BE2C (cell line): Measurements from ENCODE around the gene LY6G5B.

Experiments used
- DNase-seq: peaks from one replicate; pipeline ENCODE4 v3.0.0-alpha.2; 2020
- H3K27me3 ChIP-seq: fragments of 250-450 bp; sonication (Bioruptor Pico); 2 replicates; pipeline ENCODE4 v1.5.1; 2020; ENCODE audit warnings: mild to moderate bottlenecking
- H3K36me3 ChIP-seq: fragments of 250-450 bp; sonication (Bioruptor Pico); 2 replicates; pipeline ENCODE4 v1.5.1; 2020; ENCODE audit warnings: mild to moderate bottlenecking
- H3K4me1 ChIP-seq: fragments of 250-450 bp; sonication (Bioruptor Pico); 2 replicates; pipeline ENCODE4 v1.5.1; 2020
- H3K4me3 ChIP-seq: 2 replicates; pipeline ENCODE4 v1.5.1; 2011; ENCODE audit warnings: low read depth, low read length
- H3K9me3 ChIP-seq: fragments of 250-450 bp; sonication (Bioruptor Pico); 2 replicates; pipeline ENCODE4 v1.5.1; 2020
- CTCF ChIP-seq: IDR thresholded peaks from 2 replicates; pipeline ENCODE4 v1.5.1; 2012; ENCODE audit warnings: mild to moderate bottlenecking, low read depth, low read length

The LY6G5B gene

GRCh38 chr6:31636698-31637596 lies 32.8 kb upstream of the LY6G5B start:
- Histone ChIP-seq H3K4me3 (no peak overlapping the region), H3K27me3 (no peaks in the 10 kb centered on the region), H3K9me3 (no peaks in the 10 kb centered on the region), H3K4me1 (no peaks in the 10 kb centered on the region), H3K36me3 (peaks cover 96% of the 10 kb centered on the region)
- no peak for TF ChIP-seq CTCF
- DNase-seq = no peak

GRCh38 chr6:31639043-31639442 lies 30.7 kb upstream of the LY6G5B start:
- H3K4me1 ChIP-seq = no peaks in the 10 kb centered on the region
- no peaks in the 10 kb centered on the region for H3K9me3 ChIP-seq
- TF ChIP-seq CTCF = no peak
- no peak for DNase-seq
- peaks cover 85% of the 10 kb centered on the region for H3K36me3 ChIP-seq
- no peak overlapping the region for H3K4me3 ChIP-seq
- no peaks in the 10 kb centered on the region for H3K27me3 ChIP-seq

GRCh38 chr6:31639449-31639861 lies 30.3 kb upstream of the LY6G5B start:
- Histone ChIP-seq H3K36me3 (peaks cover 85% of the 10 kb centered on the region), H3K4me1 (no peaks in the 10 kb centered on the region), H3K9me3 (no peaks in the 10 kb centered on the region), H3K27me3 (no peaks in the 10 kb centered on the region), H3K4me3 (no peak overlapping the region)
- TF ChIP-seq CTCF = no peak
- no peak for DNase-seq

GRCh38 chr6:31640612-31641011 lies 29.2 kb upstream of the LY6G5B start:
- no peaks in the 10 kb centered on the region for H3K27me3 ChIP-seq
- H3K4me3 ChIP-seq = no peak overlapping the region
- no peaks in the 10 kb centered on the region for H3K9me3 ChIP-seq
- H3K4me1 ChIP-seq = no peaks in the 10 kb centered on the region
- no peak for DNase-seq
- no peak for TF ChIP-seq CTCF
- H3K36me3 ChIP-seq = peaks cover 85% of the 10 kb centered on the region

GRCh38 chr6:31641370-31641769 lies 28.4 kb upstream of the LY6G5B start:
- no peak overlapping the region for H3K4me3 ChIP-seq
- H3K4me1 ChIP-seq = no peaks in the 10 kb centered on the region
- H3K9me3 ChIP-seq = no peaks in the 10 kb centered on the region
- H3K27me3 ChIP-seq = no peaks in the 10 kb centered on the region
- H3K36me3 ChIP-seq = peaks cover 84% of the 10 kb centered on the region
- no peak for TF ChIP-seq CTCF
- DNase-seq = no peak
